HG02870 (cell line): ENCODE results near the gene MACROD2.

Experiments used
- ATAC-seq: cut with Tn5 transposase; IDR thresholded peaks from one replicate; pipeline ENCODE4 v1.9.1; 2021; ENCODE audit warnings: mild to moderate bottlenecking, moderate library complexity; ENCODE audit not compliant: unreplicated experiment

Gene MACROD2

GRCh38 chr20:15842872-15843271 is 1847.6 kb downstream of the MACROD2 start:
- peak; percentile 54 for ATAC-seq

- no peak for ATAC-seq
Observed at GRCh38 chr20:15843777-15844176, 1848.5 kb downstream of the MACROD2 start.

GRCh38 chr20:15847196-15847784 is 1852.0 kb downstream of the MACROD2 start:
- ATAC-seq, result no peak

- ATAC-seq, result no peak
Observed at GRCh38 chr20:15848126-15848525, 1852.8 kb downstream of the MACROD2 start.

GRCh38 chr20:15848995-15849610 is 1853.8 kb downstream of the MACROD2 start:
- ATAC-seq, result no peak

GRCh38 chr20:15851576-15852215 is 1856.4 kb downstream of the MACROD2 start:
- ATAC-seq, result no peak

- ATAC-seq, result no peak
Observed at GRCh38 chr20:15854911-15855310, 1859.6 kb downstream of the MACROD2 start.

- peak; percentile 65 for ATAC-seq
Observed at GRCh38 chr20:15857173-15857784, 1862.0 kb downstream of the MACROD2 start.

GRCh38 chr20:15859061-15859460 is 1863.7 kb downstream of the MACROD2 start:
- ATAC-seq, result no peak

GRCh38 chr20:15860850-15861249 is 1865.5 kb downstream of the MACROD2 start:
- no peak for ATAC-seq

- ATAC-seq, result no peak
Observed at GRCh38 chr20:15862178-15862577, 1866.9 kb downstream of the MACROD2 start.

- no peak for ATAC-seq
Observed at GRCh38 chr20:15863735-15864134, 1868.4 kb downstream of the MACROD2 start.

- no peak for ATAC-seq
Observed at GRCh38 chr20:15865553-15865952, 1870.2 kb downstream of the MACROD2 start.

GRCh38 chr20:15866916-15867730 is 1871.8 kb downstream of the MACROD2 start:
- no peak for ATAC-seq

GRCh38 chr20:15867899-15868298 is 1872.6 kb downstream of the MACROD2 start:
- ATAC-seq, result no peak

- ATAC-seq, result no peak
Observed at GRCh38 chr20:15875446-15875845, 1880.1 kb downstream of the MACROD2 start.

- peak; percentile 78 for ATAC-seq
Observed at GRCh38 chr20:15882553-15882952, 1887.2 kb downstream of the MACROD2 start.

- ATAC-seq, result no peak
Observed at GRCh38 chr20:15886250-15886649, 1890.9 kb downstream of the MACROD2 start.

- ATAC-seq, result no peak
Observed at GRCh38 chr20:15887387-15887786, 1892.1 kb downstream of the MACROD2 start.

- ATAC-seq, result no peak
Observed at GRCh38 chr20:15889061-15889460, 1893.7 kb downstream of the MACROD2 start.
